DOHH2 (cell line): ENCODE results near the gene IQSEC3.
"Not testable (repeated sequence)": the region's sequence is repeated elsewhere in the genome, so short reads cannot be mapped to it uniquely, and the experiment has no call there.

Experiments used
- EZH2phosphoT487 ChIP-seq: fragments of 200-600 bp; sonication (generic); IDR thresholded peaks from 2 replicates; pipeline ENCODE4 v1.6.1; 2017; ENCODE audit warnings: borderline replicate concordance, mild to moderate bottlenecking, antibody characterized with exemption, low read length, moderate library complexity, mixed read lengths
- TF ChIP-seq, protein P1 (sequence below): fragments of 200-600 bp; sonication (generic); IDR thresholded peaks from one replicate; pipeline ENCODE4 v1.5.1; 2014; ENCODE audit warnings: antibody characterized with exemption, mild to moderate bottlenecking, low read depth, low read length; ENCODE audit not compliant: poor library complexity, severe bottlenecking

DNA sequence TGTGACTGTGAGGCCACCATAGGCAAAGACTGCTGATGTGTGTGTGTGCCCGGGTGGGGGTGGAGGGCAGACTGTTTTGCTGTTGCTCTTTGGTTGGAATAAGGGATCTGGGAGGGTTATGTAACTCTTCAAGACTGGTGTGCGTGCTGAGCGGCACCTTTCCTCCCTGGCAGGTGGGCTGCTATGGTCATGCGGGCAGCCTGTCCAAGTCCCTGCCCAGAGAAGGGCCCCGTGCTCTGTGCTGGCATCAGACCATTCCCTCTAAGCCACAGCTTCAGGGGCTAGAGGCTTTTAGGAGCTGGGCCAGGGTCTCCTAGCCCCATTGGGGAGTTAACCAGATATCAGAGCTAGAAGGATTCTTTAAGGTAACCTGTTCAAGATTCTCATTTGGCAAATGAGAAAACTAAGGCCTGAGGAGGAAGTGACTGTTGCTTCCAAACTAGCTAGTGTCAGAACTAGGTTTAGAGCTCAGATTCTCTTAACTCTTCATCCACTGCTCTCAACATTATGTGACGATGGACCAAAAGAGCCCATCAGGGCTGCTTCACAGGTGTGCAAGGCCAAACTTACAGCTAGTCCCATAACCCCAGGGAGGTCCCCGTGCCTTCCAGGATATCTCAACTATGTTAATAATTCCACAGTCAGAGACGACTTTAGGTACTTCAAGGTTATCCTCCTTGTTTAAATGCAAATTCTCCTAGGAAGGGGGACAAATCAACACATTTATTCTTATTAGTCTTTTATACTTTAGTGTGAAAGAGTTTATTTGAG, 8.0 kb downstream of the IQSEC3 start:
- TF ChIP-seq, protein P1, sequence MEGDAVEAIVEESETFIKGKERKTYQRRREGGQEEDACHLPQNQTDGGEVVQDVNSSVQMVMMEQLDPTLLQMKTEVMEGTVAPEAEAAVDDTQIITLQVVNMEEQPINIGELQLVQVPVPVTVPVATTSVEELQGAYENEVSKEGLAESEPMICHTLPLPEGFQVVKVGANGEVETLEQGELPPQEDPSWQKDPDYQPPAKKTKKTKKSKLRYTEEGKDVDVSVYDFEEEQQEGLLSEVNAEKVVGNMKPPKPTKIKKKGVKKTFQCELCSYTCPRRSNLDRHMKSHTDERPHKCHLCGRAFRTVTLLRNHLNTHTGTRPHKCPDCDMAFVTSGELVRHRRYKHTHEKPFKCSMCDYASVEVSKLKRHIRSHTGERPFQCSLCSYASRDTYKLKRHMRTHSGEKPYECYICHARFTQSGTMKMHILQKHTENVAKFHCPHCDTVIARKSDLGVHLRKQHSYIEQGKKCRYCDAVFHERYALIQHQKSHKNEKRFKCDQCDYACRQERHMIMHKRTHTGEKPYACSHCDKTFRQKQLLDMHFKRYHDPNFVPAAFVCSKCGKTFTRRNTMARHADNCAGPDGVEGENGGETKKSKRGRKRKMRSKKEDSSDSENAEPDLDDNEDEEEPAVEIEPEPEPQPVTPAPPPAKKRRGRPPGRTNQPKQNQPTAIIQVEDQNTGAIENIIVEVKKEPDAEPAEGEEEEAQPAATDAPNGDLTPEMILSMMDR: not testable (repeated sequence)
- TF ChIP-seq EZH2phosphoT487: not testable (repeated sequence)
